ENCODE results near the gene AQP9.

DNA sequence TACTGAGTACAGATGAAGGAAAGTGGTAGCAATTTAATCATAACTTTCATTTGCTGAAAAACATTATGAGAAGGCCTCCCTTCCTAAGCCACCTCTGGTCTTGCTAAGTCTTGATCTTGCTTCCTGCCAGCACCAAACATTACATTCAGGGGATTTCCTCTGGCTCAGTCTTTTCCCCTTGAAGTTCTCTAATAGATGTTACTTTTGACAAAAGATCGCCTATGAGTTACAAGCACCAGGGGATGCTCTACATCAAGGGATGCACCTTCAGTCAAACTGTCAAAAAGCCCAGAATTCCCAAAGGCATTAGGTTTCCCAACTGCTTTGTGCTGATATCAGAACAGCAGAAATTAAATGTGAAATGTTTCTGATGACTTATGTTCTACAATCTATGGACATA lies 47.3 kb downstream of the AQP9 start:
- TF ChIP-seq, protein P1, sequence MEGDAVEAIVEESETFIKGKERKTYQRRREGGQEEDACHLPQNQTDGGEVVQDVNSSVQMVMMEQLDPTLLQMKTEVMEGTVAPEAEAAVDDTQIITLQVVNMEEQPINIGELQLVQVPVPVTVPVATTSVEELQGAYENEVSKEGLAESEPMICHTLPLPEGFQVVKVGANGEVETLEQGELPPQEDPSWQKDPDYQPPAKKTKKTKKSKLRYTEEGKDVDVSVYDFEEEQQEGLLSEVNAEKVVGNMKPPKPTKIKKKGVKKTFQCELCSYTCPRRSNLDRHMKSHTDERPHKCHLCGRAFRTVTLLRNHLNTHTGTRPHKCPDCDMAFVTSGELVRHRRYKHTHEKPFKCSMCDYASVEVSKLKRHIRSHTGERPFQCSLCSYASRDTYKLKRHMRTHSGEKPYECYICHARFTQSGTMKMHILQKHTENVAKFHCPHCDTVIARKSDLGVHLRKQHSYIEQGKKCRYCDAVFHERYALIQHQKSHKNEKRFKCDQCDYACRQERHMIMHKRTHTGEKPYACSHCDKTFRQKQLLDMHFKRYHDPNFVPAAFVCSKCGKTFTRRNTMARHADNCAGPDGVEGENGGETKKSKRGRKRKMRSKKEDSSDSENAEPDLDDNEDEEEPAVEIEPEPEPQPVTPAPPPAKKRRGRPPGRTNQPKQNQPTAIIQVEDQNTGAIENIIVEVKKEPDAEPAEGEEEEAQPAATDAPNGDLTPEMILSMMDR (IDR thresholded peaks at IDR 0.05; ENCODE audit: low read length) = no peak
- TF ChIP-seq EZH2phosphoT487 (IDR thresholded peaks at IDR 0.05; ENCODE audit: low read length) = no peak
